HG03108 (cell line): ENCODE data around the gene ALDH8A1.
A peak's percentile ranks its signal among the peaks of the same experiment; 100 is the strongest.

Experiments used
- ATAC-seq: cut with Tn5 transposase; IDR thresholded peaks from one replicate; pipeline ENCODE4 v1.9.1; 2021; ENCODE audit warnings: moderate library complexity; ENCODE audit not compliant: unreplicated experiment

Gene ALDH8A1

GRCh38 chr6:134949927-134950326, at the start of gene ALDH8A1:
TSS of gene ALDH8A1 (minus strand) at chr6:134950101. CDS start at chr6:134950053, 48 bp downstream.
- ATAC-seq, result no peak

GRCh38 chr6:134999107-134999506, 49.2 kb upstream of the ALDH8A1 start:
- ATAC-seq, result no peak

GRCh38 chr6:134997133-134997995, 47.5 kb upstream of the ALDH8A1 start:
- no peak for ATAC-seq

DNA sequence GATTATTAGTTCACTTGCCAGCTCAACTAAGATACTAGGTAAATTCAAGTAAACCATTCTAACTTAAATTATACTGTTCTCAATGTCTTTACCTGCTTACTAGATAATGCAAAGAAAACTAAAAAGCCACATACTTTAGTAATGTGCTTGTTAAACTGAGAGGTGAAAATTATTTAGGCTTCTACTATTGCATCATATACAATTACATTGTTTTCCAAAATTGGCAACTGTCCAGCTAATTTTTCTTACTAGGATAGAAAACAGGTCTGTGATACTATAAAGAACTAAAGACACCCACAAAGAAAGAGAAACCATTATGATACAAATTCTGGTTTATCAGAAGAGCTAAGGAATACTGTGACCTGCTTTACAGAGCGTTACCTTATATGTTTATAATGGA, 45.6 kb upstream of the ALDH8A1 start:
- no peak for ATAC-seq

DNA sequence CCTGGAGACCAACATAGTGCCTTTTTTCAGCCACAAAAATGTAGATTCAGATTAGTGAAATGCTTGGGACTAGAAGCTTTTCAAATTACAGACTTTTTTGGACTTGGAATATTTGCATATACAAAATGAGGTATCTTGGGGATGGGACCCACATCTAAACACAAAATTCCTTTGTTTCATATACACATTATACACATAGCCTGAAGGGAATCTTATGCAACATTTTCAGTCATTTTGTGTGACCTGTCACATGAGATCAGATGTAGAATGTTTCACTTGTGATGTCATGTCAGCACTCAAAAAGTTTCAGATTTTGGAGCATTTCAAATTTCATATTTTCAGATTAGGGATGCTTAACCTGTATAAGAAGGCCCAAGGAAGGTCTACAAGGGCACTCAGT, 44.5 kb upstream of the ALDH8A1 start:
- ATAC-seq, result no peak

- no peak for ATAC-seq
These were observed 42.3 kb upstream of the ALDH8A1 start for GRCh38 chr6:134992155-134992554.

DNA sequence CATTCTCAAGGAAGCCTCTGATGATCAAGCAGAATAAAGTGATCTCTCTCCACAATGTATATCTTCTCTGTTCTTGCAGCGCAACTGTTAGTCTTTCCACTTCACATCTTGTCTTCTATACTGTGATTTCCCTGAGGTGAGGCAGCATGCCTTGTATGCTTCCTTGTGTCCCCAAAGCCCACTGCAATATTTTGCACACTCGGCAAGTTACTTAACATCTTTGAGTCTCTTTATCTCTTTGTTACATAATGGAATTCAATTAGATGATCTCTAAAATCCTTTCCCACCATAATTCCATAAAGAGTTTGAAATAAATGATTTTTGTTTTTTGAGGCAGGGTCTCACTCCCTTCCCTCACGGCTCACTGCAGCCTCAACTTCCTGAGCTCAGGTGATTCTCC, 40.4 kb upstream of the ALDH8A1 start:
- no peak for ATAC-seq

GRCh38 chr6:134984821-134985220, 34.9 kb upstream of the ALDH8A1 start:
- ATAC-seq, result no peak

- ATAC-seq, result no peak
These were observed 33.9 kb upstream of the ALDH8A1 start for GRCh38 chr6:134983823-134984222.

- ATAC-seq, result no peak
These were observed 32.3 kb upstream of the ALDH8A1 start for GRCh38 chr6:134982161-134982560.

DNA sequence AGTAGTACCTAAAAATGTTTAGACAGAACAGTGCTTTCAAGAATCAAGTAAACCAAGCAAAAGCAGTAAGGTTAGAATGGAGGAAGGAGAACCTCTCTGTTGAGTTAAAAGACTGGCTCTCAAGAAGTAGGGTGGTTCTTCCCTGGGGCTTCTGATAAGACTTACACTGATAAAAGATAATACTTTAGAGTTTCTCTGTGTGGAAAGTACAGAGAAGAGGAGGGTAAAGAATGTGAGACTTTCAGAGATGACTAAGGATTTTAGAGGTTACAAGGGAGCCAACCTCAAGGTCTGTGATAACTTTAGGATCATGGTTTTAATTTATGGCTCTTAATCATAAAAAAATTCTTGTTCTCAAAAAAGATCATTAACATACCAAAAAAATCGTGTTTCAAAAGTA, 30.9 kb upstream of the ALDH8A1 start:
- ATAC-seq, result no peak

- ATAC-seq, result peak; percentile 80
These were observed 29.2 kb upstream of the ALDH8A1 start for GRCh38 chr6:134979142-134979541.

DNA sequence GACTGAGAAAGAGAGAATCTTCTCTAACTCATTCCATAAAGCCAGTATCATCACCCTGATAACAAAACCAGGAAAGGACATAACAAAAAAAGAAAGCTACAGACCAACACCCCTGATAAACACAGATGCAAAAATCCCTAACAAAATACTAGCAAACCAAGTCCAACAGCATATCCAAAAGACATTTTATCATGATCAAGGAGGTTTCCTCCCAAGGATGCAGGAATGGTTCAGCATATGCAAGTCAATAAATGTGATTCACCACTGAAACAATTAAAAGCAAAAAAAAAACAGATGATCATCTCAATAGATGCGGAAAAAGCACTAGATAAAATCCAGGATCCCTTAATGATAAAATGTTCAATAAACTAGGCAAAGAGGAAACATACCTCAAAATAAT, 24.5 kb upstream of the ALDH8A1 start:
- no peak for ATAC-seq

DNA sequence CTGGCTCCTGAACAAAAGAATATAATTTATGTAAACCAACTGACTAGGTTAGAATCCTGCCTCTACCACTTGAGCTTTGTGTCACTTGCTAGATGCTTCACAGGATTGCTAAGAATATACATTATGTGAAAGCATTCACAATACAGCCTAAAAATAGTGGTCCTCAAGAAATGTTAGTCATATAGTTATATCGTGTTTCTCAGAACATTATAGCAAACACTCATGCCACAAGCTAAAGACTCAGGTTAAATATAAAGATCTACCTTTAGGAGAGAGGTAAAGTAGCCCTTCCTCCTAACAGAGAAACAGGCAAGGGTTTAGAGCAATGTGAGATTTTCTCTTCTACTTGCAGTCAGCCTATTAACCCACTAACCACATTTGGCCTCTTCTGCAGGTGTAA, 17.8 kb upstream of the ALDH8A1 start:
- no peak for ATAC-seq

GRCh38 chr6:134964451-134965203, 14.7 kb upstream of the ALDH8A1 start:
- no peak for ATAC-seq

- no peak for ATAC-seq
These were observed 12.5 kb upstream of the ALDH8A1 start for GRCh38 chr6:134962421-134962820.

GRCh38 chr6:134961366-134961765, 11.5 kb upstream of the ALDH8A1 start:
- no peak for ATAC-seq

DNA sequence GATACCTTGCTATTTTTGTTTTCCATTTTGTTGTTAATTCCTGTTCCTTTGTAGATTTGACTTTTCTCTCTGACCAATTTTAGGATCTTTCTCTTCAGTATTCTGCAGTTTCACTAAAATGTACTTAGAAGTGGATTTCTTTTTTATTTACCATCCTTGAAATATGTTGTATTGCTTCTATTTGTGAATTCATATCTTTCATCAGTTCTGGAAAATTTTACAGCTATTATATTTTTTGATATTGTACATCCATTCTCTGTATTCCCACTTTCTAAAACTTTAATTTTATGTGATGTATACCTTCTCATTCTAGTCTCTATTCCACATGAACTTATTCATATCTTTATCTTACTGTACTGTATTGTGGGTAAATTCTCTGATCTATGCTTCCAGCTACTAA, 9.7 kb upstream of the ALDH8A1 start:
- no peak for ATAC-seq

DNA sequence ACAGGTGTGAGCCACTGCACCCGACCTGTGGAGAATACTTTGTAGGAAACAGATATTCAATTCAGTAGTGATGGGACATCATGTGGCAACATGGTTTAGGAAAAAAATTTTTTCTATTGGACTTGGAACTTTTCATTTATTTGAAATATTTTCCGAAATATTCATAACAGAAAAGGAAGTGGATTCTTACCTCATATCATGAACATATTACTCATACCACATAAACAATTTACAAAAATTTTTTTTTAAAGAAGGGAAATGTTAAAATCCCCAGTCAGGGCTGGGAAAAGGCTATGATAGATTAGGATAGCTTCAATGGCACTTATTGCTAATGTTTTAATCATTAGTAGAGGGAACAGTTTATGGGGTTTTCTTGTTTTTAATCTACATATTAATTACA, 6.8 kb upstream of the ALDH8A1 start:
- ATAC-seq, result no peak

GRCh38 chr6:134956032-134956431, 6.1 kb upstream of the ALDH8A1 start:
- ATAC-seq, result no peak

DNA sequence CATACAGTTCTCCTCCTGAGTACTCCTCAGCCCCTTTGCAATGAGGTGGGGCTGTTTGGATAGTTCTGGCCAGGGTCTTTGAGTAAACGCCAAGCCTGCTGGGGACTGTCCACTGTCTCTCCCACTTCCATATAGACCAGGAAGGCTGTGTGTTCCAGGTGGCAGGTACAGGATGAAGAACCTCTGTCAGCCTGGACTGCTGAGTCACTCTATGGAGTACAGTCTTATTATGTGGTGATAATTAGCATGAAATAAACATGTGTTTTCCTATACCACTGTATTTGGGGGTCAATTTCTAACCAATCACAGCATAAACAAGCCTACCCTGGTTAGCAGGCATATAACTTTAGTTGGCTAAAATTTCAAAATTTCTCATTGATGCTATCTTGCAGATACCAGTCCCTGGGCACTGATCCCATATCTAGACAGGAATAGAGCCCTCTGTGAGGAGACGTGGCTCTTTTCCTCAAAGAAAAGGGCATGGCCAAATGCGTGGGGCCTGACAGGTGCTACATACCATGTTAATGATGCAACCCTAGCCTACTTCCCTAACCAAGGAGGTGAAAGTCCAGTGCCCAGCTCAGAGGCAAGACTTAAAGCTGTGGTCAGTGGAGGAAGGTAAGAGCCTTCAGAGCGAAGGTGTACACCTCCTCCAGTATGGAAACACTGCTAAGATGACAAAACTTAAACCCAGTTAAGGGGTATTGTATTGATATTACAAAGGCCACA, 4.5 kb upstream of the ALDH8A1 start:
- no peak for ATAC-seq
